Inflammatory macrophage (primary cell): ENCODE measurements around the gene OSTC.

ENCODE experiments used
- DNase-seq, 2 donors: peaks; one replicate each; pipeline ENCODE4 v3.0.0-alpha.2; 2020 to 2022

OSTC gene

DNA sequence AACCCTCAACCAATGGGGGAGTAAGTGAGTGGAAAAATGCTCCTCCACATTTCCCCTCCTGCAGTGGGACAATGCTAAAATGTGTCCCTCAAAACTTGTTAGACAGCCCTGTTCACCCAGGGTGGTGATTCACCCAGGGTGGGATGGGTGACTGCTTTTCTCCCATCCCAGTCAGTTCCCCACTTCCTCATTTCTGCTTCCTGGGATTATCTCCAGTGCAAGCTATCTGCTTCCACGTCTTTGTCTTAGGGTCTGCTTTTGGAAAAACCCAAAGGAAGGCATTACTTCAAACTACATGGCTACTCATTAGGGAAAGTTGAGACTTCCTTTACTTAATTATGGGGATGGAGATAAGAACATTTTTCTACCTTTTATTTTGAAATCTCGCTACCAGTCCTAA, 67.0 kb downstream of the OSTC start:
- no peak for DNase-seq
